HG02938 (cell line): Measurements from ENCODE around the gene TMEM184B.

ENCODE experiments used
- ATAC-seq: cut with Tn5 transposase; IDR thresholded peaks from one replicate; pipeline ENCODE4 v1.9.1; 2021; ENCODE audit warnings: mild to moderate bottlenecking, moderate library complexity; ENCODE audit not compliant: unreplicated experiment

Gene TMEM184B

DNA sequence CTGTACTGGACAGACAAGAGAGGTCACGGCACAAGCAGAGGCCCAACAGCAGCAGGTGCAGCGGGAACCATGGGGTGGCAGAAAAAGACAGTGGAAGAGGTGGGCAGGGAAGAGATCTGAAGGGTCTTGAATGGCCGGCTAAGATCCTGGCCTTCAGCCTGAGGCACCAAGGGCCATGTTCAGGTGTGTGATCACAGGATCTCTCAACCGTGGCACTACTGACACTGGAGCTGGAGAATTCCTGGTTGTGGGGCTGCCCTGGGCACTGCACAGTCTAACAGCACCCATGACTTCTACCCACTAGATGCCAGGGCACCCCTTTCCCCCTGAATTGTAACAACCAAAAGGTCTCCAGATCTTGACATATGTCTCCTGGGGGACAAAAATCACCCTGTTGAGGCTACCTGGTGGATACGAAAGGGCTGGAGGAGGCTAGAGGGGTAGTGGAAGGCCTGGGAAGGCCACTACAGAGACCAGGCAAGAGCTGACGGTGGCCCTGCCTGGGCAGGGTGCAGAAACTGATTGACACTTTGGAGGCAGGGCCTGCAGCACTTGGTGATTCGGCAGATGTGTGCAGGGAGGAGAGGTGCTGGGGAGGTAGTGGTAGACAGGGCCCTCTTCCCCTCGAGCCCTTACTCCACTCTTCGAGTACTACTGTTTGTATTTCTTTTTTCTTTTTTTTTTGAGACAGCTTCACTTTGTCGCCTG, 36.1 kb upstream of the TMEM184B start:
- no peak for ATAC-seq

DNA sequence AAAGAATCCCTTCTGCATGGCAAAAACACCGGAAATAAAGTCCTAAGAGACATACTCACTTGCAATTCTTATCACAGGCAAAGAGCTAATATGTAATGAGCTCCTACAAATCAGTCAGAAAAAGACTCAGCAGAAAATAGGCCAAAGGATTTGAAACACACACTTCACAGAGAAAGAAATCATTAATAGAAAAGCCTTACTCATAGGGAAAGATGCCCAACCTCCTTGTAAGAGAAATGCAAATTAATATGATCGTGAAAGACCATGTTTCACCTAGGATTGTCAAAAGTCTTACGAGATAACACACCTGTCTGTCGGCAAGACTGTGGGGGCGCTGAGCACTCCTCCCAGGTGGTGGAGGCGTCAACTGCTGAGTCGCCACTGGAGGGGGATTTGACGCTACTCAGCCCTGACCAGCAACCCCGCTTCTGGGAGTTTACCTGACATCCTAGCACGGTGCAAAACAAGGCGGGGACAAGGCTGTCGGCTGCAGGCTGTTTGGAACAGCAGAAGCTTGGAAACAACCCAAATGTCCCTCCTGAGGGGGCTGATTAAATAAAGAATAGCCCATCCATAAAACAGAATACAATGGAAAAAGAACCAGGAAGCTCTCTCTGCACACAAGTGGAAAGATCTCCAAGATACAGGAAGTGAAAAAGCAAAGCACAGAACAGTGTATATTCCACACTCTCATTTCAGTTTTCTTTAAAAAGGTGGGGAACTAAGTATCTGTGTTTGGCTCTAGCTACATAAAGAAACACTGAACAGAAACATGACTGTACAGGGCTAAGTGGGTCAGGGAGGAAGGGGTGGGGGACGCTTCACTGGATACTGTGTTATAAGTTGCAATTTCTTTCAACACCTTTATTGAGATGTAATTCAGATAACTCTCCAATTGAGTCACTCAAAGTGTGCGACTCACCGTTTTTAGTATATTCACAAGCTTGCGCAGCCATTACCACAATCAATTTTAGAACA, 33.0 kb upstream of the TMEM184B start:
- peak; percentile 61 for ATAC-seq

DNA sequence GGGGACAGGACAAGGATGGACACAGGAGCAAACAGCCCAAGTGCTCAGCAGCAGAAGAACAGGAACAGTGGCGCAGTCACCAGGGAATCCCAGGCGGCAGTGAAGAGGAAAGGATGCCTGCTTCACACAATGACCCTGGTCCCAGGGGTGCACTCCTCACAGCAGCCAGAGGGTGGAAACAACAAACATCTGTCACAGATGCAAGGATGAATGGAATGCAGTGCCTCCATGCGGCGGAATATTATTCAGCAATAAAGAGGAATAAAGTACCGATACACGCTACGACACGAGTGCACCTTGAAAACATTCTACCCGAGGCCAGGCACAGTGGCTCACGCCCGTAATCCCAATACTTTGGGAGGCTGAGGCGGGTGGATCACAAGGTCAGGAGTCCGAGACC, 31.7 kb upstream of the TMEM184B start:
- ATAC-seq, result no peak

DNA sequence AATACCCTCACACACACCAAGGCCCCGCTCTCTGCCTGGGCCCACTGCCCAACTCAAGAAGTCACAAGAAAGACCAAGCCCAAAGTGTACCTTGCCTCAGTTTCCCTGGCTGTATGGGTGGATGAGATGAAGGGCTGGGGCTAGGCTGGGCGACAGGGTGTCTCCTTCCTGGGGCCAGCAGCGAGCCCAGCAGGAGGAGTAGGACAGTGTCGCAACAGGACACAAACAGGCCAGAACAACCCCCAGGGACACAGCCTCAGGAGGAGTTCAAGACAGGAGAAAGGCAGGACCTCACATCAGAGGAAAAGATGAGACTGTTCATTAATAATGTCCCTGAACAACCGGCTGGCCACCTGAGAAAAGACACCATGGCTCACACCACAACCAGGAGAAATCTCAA, 31.2 kb upstream of the TMEM184B start:
- no peak for ATAC-seq

DNA sequence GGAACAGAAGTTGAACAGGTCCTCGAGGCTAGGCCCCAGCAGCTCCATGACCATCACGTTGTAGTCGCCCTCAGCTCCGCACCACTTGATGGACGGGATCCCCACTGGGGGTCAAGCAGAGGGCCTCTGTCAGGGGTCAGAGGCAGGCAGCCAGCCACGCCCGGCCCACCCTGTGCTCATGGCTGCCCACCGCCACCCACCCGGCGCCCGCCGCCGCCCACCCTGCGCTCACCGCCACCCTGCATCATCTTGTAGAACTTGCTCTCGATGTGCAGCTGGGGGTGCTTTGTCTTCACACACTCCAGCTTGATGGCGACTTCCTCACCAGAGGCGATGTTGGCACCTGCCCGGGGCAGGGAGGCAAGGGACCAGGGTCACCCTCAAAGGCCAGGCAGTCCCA, 30.1 kb upstream of the TMEM184B start:
- no peak for ATAC-seq

DNA sequence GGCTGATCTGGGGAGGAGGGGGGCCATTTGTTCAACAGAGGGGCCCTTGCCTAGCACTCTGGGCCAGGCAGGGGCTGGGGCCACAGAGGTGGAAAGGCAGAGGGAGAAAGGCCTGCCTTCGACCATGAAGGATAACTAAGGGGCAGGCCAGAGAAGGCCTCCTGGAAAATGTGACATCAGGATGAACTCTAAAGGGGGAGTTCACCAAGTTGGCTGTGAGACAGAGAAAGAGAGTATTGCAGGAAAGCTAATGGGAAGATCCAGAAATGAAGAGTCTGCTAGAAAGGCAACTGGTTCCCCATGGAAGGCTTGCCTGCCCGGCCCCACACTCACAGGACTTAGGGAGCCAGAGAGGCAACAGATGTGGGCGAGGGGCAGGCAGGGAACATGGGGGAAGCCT, 28.1 kb upstream of the TMEM184B start:
- no peak for ATAC-seq

DNA sequence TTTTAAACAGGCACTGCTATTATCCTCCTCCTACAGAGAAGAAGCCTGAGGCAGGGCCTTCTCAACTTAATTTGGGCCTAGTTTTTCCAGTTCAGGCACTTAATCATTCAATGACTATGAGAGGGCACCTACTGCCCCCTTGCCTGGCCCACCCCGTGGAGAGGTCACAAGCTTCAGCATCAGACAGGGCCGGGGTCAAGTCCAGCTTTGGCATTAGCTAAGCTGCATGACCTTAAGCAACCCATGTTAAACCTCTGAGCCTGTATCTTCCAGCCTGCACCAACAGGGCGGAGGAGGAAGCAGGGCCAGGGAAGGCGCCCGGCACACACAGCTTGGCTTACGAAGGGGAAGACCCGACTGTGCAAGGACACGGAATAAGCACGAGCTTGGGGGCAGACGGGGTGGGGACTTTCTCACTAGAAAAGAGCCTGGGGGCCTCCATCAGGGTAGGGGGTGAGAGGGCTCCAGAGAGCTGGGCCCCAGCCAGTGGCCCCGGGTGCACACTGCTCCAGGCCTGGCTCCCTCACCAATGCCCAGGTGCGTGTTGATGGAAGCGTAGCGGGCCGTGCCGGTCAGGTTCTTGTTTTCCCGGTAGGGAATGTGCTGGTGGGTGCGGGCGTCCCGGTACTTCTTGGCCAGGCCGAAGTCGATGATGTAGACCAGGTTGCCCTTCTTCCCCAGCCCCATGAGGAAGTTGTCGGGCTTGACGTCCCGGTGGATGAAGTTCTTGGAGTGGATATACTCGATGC, 27.6 kb upstream of the TMEM184B start:
- no peak for ATAC-seq

DNA sequence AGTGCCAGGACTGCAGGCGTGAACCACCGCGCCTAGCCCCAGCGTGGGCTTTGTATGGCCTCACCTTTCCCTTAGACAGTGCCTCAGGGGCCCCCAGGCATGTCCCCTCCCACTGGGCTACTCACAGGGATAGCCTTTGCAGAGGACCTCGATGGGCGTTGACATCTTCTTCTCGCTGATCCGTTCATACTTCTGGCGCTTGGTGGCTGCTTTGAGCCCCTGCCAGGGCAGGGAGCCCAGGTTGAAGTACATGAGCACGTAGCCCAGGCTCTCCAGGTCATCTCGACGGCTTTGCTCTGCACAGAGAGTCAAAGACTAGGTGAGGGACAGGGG, 26.9 kb upstream of the TMEM184B start:
- no peak for ATAC-seq

DNA sequence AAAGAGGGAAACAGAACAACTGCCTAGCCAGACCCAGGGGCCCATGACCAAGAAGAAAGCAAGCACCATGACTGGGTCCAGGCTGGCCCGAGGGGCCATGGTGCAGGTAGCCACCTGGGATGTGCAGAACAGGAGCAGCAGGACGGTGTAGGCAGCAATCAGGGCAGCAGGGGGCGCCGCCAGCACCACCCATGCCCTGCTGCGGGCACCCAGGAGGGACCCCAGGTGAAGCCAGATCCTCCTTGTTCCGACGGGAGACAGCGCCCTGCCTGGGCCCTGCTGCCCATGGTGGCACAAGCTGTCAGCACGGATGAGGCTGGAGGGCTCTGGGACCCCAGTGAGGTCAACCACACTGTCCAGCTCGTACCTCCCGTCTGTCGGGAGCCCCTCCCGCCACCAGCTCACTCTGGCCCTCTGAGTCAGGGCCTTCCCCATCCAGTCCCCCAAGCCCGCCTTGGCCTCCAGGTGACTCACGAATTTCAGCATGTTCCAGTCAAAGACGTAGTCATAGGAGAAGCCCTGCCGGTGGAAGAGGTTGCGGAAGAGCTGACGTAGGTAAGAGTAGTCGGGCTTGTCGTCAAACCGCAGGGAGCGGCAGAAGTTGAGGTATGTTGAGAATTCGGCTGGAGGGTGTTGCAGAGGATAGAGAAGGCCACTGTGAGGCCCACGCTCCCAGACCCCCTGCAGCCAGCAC, 25.6 kb upstream of the TMEM184B start:
- ATAC-seq, result no peak

DNA sequence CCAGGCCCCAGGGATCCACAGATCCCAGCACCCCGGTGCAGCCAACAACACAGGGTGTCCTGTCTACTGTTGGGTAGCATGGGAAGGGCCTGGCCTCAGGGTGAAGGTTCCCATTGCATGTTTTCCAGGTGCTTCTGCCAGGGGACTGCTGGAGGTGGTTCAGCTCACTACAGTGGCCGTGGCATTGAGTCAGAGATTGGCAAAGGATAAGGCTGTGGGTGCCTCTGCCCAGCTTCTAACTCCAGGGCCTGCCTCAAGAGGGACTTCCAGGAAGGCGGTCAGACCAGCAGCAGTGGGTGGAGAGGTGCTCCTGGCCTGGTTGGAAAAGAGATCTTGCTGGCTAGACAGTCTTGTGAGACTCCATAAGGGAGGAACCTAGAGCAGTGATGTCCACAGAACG, 23.6 kb upstream of the TMEM184B start:
- no peak for ATAC-seq

DNA sequence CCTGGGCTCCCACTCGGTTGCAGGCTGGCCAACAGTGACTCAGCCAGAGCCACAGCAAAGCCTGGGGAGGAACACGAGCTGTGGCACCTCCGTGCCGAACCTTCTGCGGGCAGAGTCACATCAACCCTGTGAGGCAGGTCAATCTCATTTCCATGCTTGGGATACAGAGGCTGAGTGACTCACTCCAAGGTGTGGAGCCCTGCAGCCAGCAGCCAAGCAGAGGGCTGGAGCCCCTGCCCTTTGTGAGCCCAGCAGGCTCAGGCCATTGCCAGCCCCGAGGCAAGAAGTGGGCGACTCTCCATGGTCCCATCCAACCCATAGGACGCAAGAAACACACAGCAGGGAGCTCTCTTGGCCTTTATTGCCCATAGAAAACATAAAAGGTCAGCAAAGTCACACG, 23.1 kb upstream of the TMEM184B start:
- ATAC-seq, result no peak

DNA sequence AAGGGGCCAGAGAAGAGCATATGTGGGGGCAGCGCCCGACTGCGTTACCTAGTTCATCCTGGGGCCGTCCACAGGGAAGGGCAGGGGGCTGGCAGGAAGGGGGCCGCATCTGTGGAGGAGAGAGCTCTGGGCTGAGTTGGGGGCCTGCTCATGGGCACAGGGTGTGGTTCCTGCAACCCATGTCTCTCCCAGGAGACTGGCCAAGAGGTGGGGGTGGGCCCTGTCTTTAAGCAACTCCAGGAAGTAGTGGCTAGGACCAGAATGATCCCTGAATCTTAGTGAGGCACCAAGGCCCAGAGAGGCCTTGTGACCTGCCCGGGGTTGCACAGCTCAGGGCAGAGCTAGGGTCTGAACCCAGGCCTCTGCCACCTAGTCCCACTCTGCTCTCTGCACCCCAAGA, 22.5 kb upstream of the TMEM184B start:
- ATAC-seq, result no peak

DNA sequence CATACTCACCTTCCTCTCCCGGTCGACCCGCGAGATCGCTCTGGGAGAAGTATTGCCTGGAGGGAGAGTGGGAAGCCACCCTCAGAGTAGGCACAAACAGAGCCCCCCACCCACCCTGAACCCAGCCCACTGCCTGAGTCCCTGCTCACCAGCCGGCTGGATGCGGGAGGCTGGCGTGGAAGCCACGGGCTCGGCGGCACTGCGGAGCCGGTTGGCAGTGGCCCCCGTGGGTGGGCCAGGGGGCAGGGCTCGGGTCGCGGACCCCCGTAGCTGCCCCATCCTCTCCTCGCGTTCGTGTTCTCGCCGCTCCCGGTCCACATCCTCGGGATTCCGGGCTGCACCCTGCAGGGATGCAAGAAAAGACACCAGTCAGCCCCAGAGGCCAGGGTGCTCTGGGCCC, 21.4 kb upstream of the TMEM184B start:
- no peak for ATAC-seq

DNA sequence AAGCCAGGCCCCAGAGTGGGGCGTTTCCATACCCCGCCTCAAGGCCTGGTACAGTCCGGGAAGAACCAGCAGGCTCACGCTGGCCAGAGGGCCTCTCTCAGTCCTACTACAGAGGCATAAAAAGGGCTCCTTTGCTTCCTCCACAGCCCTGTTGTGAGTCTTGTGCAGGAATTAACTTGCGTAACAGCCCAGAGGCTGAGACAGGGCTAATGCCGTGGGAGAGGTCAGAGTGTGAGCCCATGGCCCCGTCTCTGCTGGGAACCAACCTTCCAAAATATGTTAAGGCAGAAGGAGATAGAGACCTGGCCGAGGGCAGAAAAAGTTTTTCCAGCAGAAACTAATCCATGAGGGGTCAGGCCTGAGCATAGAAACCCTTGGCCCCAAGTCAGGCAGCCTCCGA, 19.9 kb upstream of the TMEM184B start:
- ATAC-seq, result no peak

DNA sequence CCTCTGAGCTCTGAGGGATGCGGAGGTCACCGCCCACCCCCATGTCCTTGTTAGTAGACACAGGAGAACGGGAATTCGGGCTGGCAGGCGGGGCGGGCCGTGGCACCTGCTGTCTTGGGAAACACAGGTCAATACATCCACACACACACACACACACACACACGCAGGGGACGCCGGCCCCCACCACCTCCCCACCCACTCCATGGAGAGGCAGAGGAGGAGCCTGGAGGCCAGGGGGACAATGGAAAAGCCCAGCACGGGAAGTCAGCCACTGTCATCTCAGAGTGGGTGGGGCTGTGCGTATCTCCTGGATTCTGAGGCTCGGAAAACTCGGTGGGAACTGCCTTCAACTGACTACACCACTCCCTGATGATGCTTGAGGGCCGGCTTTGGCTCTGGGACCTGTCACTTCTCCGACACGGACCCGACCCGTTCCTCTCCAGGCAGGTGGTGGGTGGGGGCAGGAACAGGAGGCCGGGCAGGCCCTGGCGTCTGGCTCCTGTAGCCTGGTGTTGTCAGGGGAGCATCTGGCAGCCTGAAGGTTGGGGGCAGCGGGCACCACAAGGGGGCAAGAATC, 18.5 kb upstream of the TMEM184B start:
- ATAC-seq, result no peak

DNA sequence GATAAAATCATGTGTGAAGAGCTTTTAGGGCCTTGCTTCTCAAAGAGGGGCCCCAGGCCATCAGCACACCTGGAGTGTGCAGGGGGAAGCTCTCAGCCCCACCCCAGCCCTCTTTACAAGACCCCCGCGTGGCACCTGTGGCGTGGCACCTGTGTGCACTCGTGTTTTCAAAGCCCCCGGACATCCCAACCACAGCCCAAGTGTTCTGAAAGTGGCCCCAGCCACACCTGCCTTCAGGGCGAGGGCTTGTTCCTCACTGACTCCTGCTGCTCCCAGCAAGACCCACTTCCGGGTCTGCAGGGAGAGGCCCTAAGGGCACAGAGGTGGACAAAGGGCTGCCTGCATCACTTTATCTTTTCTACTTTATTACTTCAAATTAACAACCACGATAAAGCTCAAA, 17.5 kb upstream of the TMEM184B start:
- no peak for ATAC-seq

DNA sequence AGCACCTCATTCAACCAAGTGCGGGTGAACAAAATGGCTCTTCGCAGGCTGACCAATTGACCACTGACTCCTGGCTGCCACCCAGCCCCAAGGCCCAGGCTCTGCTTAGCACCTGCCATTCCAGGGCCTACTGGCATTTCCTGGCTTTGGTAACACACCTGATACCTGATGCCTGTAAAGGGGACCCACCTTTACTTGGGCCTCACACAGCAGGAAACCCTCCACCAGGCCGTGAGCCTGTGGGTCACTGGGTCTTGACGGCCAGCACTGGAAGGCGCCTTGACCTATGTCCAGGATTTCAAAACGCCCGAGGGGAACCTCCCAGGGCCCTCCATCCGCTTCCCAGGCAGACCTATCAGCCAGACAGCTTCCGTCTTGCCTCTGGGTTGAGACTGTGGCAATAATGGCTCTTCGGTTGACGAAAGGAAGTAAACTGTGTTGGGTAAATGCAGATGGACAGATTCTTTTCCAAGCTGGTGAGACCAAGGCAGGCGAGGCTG, 16.8 kb upstream of the TMEM184B start:
- no peak for ATAC-seq

DNA sequence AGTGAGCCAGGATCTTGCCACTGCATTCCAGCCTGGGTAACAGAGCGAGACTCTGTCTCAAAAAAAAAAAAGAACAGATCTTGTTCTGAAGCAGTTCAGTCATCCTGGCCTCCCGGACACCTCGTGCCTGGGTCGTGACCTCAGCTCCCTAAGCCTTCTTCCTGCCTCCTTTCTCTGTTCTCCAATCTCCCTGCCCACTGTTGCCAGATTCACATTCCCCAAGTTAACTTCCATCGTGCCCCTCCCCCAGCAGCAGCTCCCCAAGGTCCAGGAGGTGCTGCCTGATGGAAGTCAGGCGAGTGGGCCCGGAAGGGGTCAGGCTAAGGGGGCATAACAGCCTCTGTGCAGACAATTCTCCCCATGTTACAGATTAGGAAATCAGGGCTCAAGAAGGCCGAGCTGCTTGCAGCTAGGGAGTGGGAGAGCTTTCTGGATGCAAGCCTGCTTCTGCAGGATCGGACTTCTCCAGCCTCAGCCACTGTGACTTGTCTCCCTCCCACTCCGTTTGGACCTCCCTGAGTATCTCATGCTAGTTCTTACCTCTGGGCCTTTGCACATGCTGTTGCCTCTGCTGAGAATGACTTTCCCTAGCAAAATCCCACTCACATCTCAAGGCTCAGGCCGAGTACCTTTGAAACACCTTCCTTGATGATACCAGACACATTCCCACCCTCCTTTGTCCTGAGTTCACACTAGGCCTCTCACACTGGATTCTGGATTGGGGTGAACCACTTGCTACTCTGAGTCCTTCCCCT, 14.3 kb upstream of the TMEM184B start:
- no peak for ATAC-seq

DNA sequence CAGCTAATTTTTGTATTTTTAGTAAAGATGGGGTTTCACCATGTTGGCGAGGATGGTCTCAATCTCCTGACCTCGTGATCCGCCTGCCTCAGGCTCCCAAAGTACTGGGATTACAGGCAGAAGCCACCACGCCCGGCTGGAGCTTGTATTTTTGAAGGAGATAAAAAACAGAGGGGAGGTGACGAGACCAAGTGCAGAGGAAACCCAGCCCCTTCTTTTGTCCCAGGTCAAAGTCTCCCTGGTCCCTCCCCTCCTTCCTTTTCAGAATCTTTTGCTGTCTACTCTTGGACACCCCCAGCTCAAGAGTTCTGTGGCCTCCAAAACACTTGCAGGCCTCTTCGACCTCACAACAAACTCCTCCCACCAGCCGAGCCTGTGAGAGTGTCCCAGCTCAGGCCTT, 12.2 kb upstream of the TMEM184B start:
- no peak for ATAC-seq

DNA sequence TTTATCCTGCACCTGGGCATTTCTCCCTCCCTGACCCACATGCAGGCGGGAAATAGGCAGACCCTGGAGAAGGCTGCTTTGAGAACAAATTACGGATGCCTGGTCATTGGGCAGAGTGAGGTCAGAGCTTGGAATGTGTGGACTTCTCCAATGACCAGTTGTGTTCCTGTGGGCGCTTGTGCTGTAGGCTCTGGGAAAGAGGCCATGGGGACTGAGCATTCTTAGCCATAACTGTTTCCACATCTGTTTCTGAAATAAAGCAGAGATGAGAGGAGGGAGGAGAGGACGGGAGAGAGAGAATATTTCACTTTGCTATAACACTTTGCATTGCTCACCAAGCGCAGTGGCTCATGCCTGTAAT, 11.2 kb upstream of the TMEM184B start:
- no peak for ATAC-seq
